HG03066 (cell line): ENCODE data around the gene PCDH12.

ENCODE experiments used
- ATAC-seq: cut with Tn5 transposase; IDR thresholded peaks from one replicate; pipeline ENCODE4 v1.9.1; 2021; ENCODE audit warnings: low read depth; ENCODE audit not compliant: unreplicated experiment

PCDH12 gene

GRCh38 chr5:141913560-141914198 is 44.3 kb downstream of the PCDH12 start:
- no peak for ATAC-seq

GRCh38 chr5:141910271-141910673 is 47.7 kb downstream of the PCDH12 start:
- ATAC-seq, result no peak

GRCh38 chr5:141909212-141909611 is 48.8 kb downstream of the PCDH12 start:
- ATAC-seq, result no peak

- no peak for ATAC-seq
Observed at GRCh38 chr5:141908796-141909195, 49.2 kb downstream of the PCDH12 start.

GRCh38 chr5:141906972-141907371 is 51.0 kb downstream of the PCDH12 start:
- ATAC-seq, result no peak

- no peak for ATAC-seq
Observed at GRCh38 chr5:141906517-141906916, 51.5 kb downstream of the PCDH12 start.

GRCh38 chr5:141904551-141904950 is 53.5 kb downstream of the PCDH12 start:
- ATAC-seq, result no peak

GRCh38 chr5:141903261-141903660 is 54.7 kb downstream of the PCDH12 start:
- no peak for ATAC-seq

- no peak for ATAC-seq
Observed at GRCh38 chr5:141902015-141902814, 55.8 kb downstream of the PCDH12 start.

GRCh38 chr5:141898448-141899049 is 59.5 kb downstream of the PCDH12 start:
- no peak for ATAC-seq

GRCh38 chr5:141897425-141897824 is 60.6 kb downstream of the PCDH12 start:
- no peak for ATAC-seq
